Suprapubic skin (tissue), 4 donors: ENCODE data around the gene SPOP. TPM values are rescaled to one million over a fixed set of nuclear protein-coding genes. Genes with fewer than 3 reads are reported as not detected.
A peak's percentile ranks its signal among the peaks of the same experiment; 100 is the strongest.
"Not testable (repeated sequence)": the region's sequence is repeated elsewhere in the genome, so short reads cannot be mapped to it uniquely, and the experiment has no call there.

Source experiments
- DNase-seq, 2 donors: peaks; one replicate each; pipeline ENCODE4 v3.0.0-alpha.2; 2019; ENCODE audit warnings: low spot score in 2 of 2
- H3K27ac ChIP-seq: fragments of 200-600 bp; sonication (generic); one replicate; pipeline ENCODE4 v1.5.1; 2019
- H3K27me3 ChIP-seq: fragments of 200-600 bp; sonication (generic); one replicate; pipeline ENCODE4 v1.5.1; 2019
- H3K36me3 ChIP-seq: fragments of 200-600 bp; sonication (generic); one replicate; pipeline ENCODE4 v1.5.1; 2019
- H3K4me1 ChIP-seq: fragments of 200-600 bp; sonication (generic); one replicate; pipeline ENCODE4 v1.5.1; 2019
- H3K4me3 ChIP-seq: fragments of 200-600 bp; sonication (generic); one replicate; pipeline ENCODE4 v1.5.1; 2019; ENCODE audit warnings: mild to moderate bottlenecking
- H3K9me3 ChIP-seq: fragments of 200-600 bp; sonication (generic); one replicate; pipeline ENCODE4 v1.5.1; 2019
- CTCF ChIP-seq, 2 donors: fragments of 200-600 bp in 1 of 2; fragments of 450-650 bp in 1 of 2; sonication (generic) in 1 of 2; IDR thresholded peaks; one replicate each; pipeline ENCODE4 v1.5.1; 2016 to 2019; ENCODE audit warnings: antibody characterized with exemption in 2 of 2, mild to moderate bottlenecking in 1 of 2, moderate library complexity in 1 of 2
- EP300 ChIP-seq: sonication (generic); formaldehyde crosslinking; IDR thresholded peaks from one replicate; pipeline ENCODE4 v1.6.1; 2017; ENCODE audit warnings: antibody characterized with exemption
- POLR2A ChIP-seq, 2 donors: fragments of 450-650 bp; IDR thresholded peaks; one replicate each; pipeline ENCODE4 v1.6.1; 2017; ENCODE audit warnings: antibody characterized with exemption in 2 of 2, mild to moderate bottlenecking in 2 of 2, moderate library complexity in 2 of 2
- POLR2AphosphoS5 ChIP-seq, 3 donors: sonication (generic); formaldehyde crosslinking; IDR thresholded peaks; one replicate each; pipeline ENCODE4 v1.6.1; 2017; ENCODE audit warnings: antibody characterized with exemption in 3 of 3
- WGBS: methylation state at CpG from one replicate; pipeline ENCODE4 v1.1.5; 2018; 5-methylcytosine and 5-hydroxymethylcytosine counted together
- total RNA-seq, 4 donors: library from RNA; depleted of rRNA; stranded (reverse); fragments of >200 nt; gene quantifications; one replicate each; pipeline ENCODE4 v1.1.0, GENCODE V29; 2016

SPOP gene
- total RNA-seq, 4 donors from 2014 or later: 26.1 to 59.3 (median 41.7) TPM

- H3K4me3 ChIP-seq: no peak overlapping the region
- peaks cover 4% of the 10 kb centered on the region for H3K27me3 ChIP-seq
- no peaks in the 10 kb centered on the region for H3K36me3 ChIP-seq
- no peaks in the 10 kb centered on the region for H3K9me3 ChIP-seq
- DNase-seq: peak; percentile 11 to 20
- H3K4me1 ChIP-seq: peaks cover 25% of the 10 kb centered on the region
- 91% methylated on average over 8 of the region's 8 CpGs for WGBS
- TF ChIP-seq CTCF (IDR thresholded peaks at IDR 0.05) (no peak), POLR2A (IDR thresholded peaks at IDR 0.05) (no peak), EP300 (no peak), POLR2AphosphoS5 (IDR thresholded peaks at IDR 0.05) (no peak)
- no peak overlapping the region for H3K27ac ChIP-seq
Observed at GRCh38 chr17:49553676-49554335, 124.1 kb downstream of the SPOP start.

- 85% methylated on average over 4 of the region's 27 CpGs for WGBS
- H3K4me3 ChIP-seq: no peak overlapping the region
- H3K27me3 ChIP-seq: peaks cover 4% of the 10 kb centered on the region
- H3K36me3 ChIP-seq: no peaks in the 10 kb centered on the region
- H3K9me3 ChIP-seq: no peaks in the 10 kb centered on the region
- peaks cover 34% of the 10 kb centered on the region for H3K4me1 ChIP-seq
- H3K27ac ChIP-seq: no peak overlapping the region
- DNase-seq: peak; percentile 63 to 65
- no peak for TF ChIP-seq EP300
- no peak for TF ChIP-seq POLR2A (IDR thresholded peaks at IDR 0.05)
- no peak for TF ChIP-seq POLR2AphosphoS5 (IDR thresholded peaks at IDR 0.05)
- no peak for TF ChIP-seq CTCF (IDR thresholded peaks at IDR 0.05)
Observed at GRCh38 chr17:49552070-49552751, 125.7 kb downstream of the SPOP start.

GRCh38 chr17:49551221-49552069 lies 126.5 kb downstream of the SPOP start:
- no peak overlapping the region for H3K4me3 ChIP-seq
- H3K9me3 ChIP-seq: no peaks in the 10 kb centered on the region
- H3K4me1 ChIP-seq: peaks cover 32% of the 10 kb centered on the region
- no peak overlapping the region for H3K27ac ChIP-seq
- H3K27me3 ChIP-seq: peaks cover 4% of the 10 kb centered on the region
- no peaks in the 10 kb centered on the region for H3K36me3 ChIP-seq
- peak; percentile 46 to 74 for DNase-seq
- WGBS: 86% methylated on average over 12 of the region's 12 CpGs
- TF ChIP-seq POLR2AphosphoS5 (IDR thresholded peaks at IDR 0.05): no peak
- TF ChIP-seq EP300: no peak
- no peak for TF ChIP-seq POLR2A (IDR thresholded peaks at IDR 0.05)
- no peak for TF ChIP-seq CTCF (IDR thresholded peaks at IDR 0.05)

- peak; percentile 20 to 70 for DNase-seq
- 94% methylated on average over 9 of the region's 9 CpGs for WGBS
- not testable (repeated sequence) for H3K27me3 ChIP-seq
Observed at GRCh38 chr17:49550764-49551163, 127.1 kb downstream of the SPOP start.

GRCh38 chr17:49549691-49550678 lies 127.9 kb downstream of the SPOP start:
- Histone ChIP-seq H3K27ac (no peak overlapping the region), H3K9me3 (no peaks in the 10 kb centered on the region), H3K4me1 (peaks cover 18% of the 10 kb centered on the region), H3K4me3 (no peak overlapping the region), H3K36me3 (no peaks in the 10 kb centered on the region), H3K27me3 (no peaks in the 10 kb centered on the region)
- TF ChIP-seq CTCF (IDR thresholded peaks at IDR 0.05) (no peak), POLR2A (IDR thresholded peaks at IDR 0.05) (no peak)
- WGBS: 89% methylated on average over 13 of the region's 20 CpGs
- DNase-seq: peak; percentile 50 to 67

More at GRCh38 chr17:49550764-49551163, 127.1 kb downstream of the SPOP start:
- not testable (repeated sequence) for H3K9me3 ChIP-seq, H3K4me3 ChIP-seq, H3K27ac ChIP-seq, H3K36me3 ChIP-seq
- H3K4me1 ChIP-seq: peaks cover 26% of the 10 kb centered on the region
